Nephron progenitor cell (in vitro differentiated cells): Measurements from ENCODE around the gene SELENOS.
"Not testable (repeated sequence)": the region's sequence is repeated elsewhere in the genome, so short reads cannot be mapped to it uniquely, and the experiment has no call there.

Source experiments
- DNase-seq: peaks from one replicate; pipeline ENCODE4 v3.0.0; 2021
- H3K27ac Mint-ChIP-seq: 2 replicates; pipeline ENCODE4 v1.8.0; 2021; ENCODE audit warnings: mild to moderate bottlenecking, moderate library complexity, mixed read lengths
- H3K27me3 Mint-ChIP-seq: 2 replicates; pipeline ENCODE4 v1.8.0; 2021; ENCODE audit warnings: mild to moderate bottlenecking, low read depth, mixed read lengths; ENCODE audit not compliant: poor library complexity
- H3K36me3 Mint-ChIP-seq: 2 replicates; pipeline ENCODE4 v1.8.0; 2021; ENCODE audit warnings: low read depth, mixed read lengths
- H3K4me1 Mint-ChIP-seq: 2 replicates; pipeline ENCODE4 v1.8.0; 2021; ENCODE audit warnings: mixed read lengths
- H3K4me3 Mint-ChIP-seq: 2 replicates; pipeline ENCODE4 v1.8.0; 2021; ENCODE audit warnings: mild to moderate bottlenecking, moderate library complexity, mixed read lengths
- H3K9me3 Mint-ChIP-seq: 2 replicates; pipeline ENCODE4 v1.8.0; 2021; ENCODE audit warnings: mild to moderate bottlenecking, moderate library complexity, mixed read lengths
- TF ChIP-seq, protein P1 (sequence below): fragments of 200-600 bp; sonication (generic); IDR thresholded peaks from 2 replicates; pipeline ENCODE4 v1.5.0; 2021; ENCODE audit warnings: antibody characterized with exemption

Gene SELENOS

GRCh38 chr15:101296418-101297405 is 19.4 kb upstream of the SELENOS start:
- Mint-ChIP-seq H3K36me3 (peaks cover 4% of the 10 kb centered on the region), H3K27me3 (peaks cover 2% of the 10 kb centered on the region), H3K4me1 (peaks cover 40% of the 10 kb centered on the region), H3K4me3 (peak overlapping the region; percentile 99), H3K27ac (no peak overlapping the region), H3K9me3 (no peaks in the 10 kb centered on the region)
- no peak for DNase-seq
- TF ChIP-seq, protein P1, sequence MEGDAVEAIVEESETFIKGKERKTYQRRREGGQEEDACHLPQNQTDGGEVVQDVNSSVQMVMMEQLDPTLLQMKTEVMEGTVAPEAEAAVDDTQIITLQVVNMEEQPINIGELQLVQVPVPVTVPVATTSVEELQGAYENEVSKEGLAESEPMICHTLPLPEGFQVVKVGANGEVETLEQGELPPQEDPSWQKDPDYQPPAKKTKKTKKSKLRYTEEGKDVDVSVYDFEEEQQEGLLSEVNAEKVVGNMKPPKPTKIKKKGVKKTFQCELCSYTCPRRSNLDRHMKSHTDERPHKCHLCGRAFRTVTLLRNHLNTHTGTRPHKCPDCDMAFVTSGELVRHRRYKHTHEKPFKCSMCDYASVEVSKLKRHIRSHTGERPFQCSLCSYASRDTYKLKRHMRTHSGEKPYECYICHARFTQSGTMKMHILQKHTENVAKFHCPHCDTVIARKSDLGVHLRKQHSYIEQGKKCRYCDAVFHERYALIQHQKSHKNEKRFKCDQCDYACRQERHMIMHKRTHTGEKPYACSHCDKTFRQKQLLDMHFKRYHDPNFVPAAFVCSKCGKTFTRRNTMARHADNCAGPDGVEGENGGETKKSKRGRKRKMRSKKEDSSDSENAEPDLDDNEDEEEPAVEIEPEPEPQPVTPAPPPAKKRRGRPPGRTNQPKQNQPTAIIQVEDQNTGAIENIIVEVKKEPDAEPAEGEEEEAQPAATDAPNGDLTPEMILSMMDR, result no peak

DNA sequence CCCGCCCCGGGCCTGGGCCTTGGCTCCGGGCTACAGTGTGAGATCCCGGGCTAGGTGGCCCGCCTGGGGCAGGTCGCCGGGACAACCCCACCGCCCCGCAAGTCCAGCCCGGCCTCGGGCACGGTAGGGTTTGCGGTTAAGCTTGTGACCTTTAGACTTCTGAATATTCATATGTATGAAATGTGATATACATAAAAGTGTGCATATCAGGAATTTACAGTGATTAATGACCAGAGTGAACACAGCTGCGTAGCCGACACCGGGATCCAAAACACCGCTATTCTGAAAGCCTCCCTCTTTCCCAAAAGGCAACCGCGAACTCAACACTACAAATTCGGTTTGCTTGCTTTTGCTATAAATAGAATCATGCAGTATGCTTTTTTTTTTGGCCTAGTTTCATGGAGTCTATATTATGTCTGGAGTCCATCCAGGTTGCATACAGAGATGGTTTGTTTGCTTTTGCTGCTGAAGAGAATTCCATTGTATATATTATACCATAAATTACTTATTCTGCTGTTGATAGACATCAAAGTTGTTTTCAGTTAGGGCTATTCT is 18.4 kb upstream of the SELENOS start:
- no peaks in the 10 kb centered on the region for H3K27me3 Mint-ChIP-seq
- TF ChIP-seq, protein P1, result no peak
- no peaks in the 10 kb centered on the region for H3K9me3 Mint-ChIP-seq
- H3K36me3 Mint-ChIP-seq, result peaks cover 4% of the 10 kb centered on the region
- no peak for DNase-seq
- H3K4me1 Mint-ChIP-seq, result peaks cover 40% of the 10 kb centered on the region
- no peak overlapping the region for H3K27ac Mint-ChIP-seq
- peak overlapping the region; percentile 99 for H3K4me3 Mint-ChIP-seq

DNA sequence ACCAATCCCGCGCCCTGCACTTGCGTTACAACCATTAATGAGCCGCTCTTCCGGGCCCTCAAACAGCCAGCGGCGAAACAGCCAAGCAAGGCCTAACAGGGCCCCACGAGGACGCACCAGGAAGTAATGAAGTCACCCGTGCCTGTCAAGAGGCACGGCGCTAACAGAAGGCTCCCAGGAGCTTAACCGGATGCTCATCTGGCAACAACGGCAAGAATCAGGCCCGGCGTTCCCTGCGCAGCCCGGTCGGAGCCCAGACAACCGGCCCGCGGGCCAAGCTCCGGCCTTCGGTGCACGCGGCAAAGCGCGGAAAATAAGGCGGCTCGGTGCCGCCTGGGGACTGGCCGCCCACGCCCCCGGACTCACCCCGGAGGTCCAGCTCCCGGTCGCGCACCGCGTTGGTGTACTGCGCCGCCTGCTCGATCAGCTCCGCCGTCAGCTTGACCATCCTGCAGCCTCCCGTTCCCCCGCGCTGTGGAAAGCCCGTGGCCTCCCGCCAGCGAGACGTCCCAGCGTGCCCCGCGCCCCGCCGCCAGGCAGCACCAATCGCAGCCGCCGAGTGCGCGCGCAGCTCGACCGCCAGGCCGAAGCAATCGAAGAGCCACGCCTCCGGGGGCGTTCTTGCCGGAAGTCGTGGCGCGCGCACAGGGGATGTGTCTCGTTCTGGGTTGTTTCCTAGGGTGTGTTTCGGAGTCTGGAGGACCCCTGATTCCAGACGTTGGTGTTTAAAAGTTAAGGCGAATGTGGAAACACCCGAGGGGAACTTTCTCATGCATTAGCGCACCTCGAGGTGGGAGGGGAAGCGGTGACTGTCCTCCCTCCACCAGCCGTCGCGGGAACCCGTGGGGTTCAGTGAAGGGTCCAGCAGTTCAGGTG is 17.7 kb upstream of the SELENOS start, which contains the start of gene SNRPA1:
Gene SNRPA1 (minus strand): TSS at position 518 of the 876 bp plus-strand sequence. CDS start 70 bp downstream, at position 448.
- Mint-ChIP-seq H3K9me3 (no peaks in the 10 kb centered on the region), H3K27me3 (no peaks in the 10 kb centered on the region), H3K36me3 (peaks cover 10% of the 10 kb centered on the region), H3K4me1 (peaks cover 40% of the 10 kb centered on the region), H3K4me3 (peak within 1 kb of the TSS; percentile 99), H3K27ac (peak within 1 kb of the TSS; percentile 98)
- TF ChIP-seq, protein P1, result no peak
- peak; percentile 98 for DNase-seq

GRCh38 chr15:101293122-101293521 is 15.8 kb upstream of the SELENOS start:
- no peak for DNase-seq
- peaks cover 40% of the 10 kb centered on the region for H3K4me1 Mint-ChIP-seq
- H3K9me3 Mint-ChIP-seq, result no peaks in the 10 kb centered on the region
- peaks cover 29% of the 10 kb centered on the region for H3K36me3 Mint-ChIP-seq
- peak overlapping the region; percentile 98 for H3K27ac Mint-ChIP-seq
- H3K27me3 Mint-ChIP-seq, result peaks cover 3% of the 10 kb centered on the region
- TF ChIP-seq, protein P1, result no peak
- H3K4me3 Mint-ChIP-seq, result peak overlapping the region; percentile 99

DNA sequence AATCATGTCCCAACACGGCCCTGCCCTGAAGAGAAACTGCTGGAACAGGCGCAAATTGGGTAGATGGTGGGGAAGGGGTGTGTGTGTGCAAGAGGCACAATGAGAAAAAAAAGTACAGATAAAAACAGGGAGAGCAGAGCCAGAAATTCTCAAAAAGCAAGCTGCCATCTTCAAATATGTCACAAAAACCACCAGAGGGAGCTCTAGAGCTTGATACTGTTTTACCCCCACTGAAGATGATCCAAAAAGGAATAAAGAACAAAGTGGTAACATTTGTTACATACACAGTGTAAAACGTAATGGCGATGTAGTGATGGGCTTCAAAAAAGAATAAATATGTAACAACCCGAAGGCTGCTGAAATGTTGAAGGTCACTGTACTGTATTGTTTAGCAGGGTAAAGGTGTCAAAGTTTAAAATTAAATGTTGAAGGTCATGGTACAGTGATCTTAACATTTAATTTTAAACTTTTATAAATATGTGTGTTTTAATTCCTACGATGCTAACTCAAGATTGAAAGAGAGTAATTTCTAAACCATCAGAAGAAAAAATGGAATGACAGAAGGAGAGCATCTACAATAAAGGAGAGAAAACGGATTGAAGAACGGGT is 11.7 kb upstream of the SELENOS start:
- Mint-ChIP-seq H3K4me3 (no peak overlapping the region), H3K9me3 (no peaks in the 10 kb centered on the region), H3K27ac (peak overlapping the region; percentile 4), H3K27me3 (peaks cover 3% of the 10 kb centered on the region), H3K36me3 (peaks cover 68% of the 10 kb centered on the region), H3K4me1 (peaks cover 18% of the 10 kb centered on the region)
- DNase-seq, result no peak
- TF ChIP-seq, protein P1, result peak; percentile 50

GRCh38 chr15:101287342-101287741 is 10.1 kb upstream of the SELENOS start:
- not testable (repeated sequence) for H3K27me3 Mint-ChIP-seq, H3K4me1 Mint-ChIP-seq
- peaks cover 83% of the 10 kb centered on the region for H3K36me3 Mint-ChIP-seq

More at GRCh38 chr15:101287342-101287741, 10.1 kb upstream of the SELENOS start:
- not testable (repeated sequence) for H3K27ac Mint-ChIP-seq, DNase-seq, H3K4me3 Mint-ChIP-seq, H3K9me3 Mint-ChIP-seq
